ENCODE data around the gene NUP50. TPM values are rescaled to one million over a fixed set of nuclear protein-coding genes. Genes with fewer than 3 reads are reported as not detected.

NUP50 gene
- total and polyA plus RNA-seq, 4 donors, result 15.2 to 80.1 (median 46.9) TPM

GRCh38 chr22:45151503-45151902 is 12.2 kb upstream of the NUP50 start:
- H3K9ac ChIP-seq (ENCODE audit: insufficient read depth in 1 of 2, low read length in 2 of 2), result no peak overlapping the region
- no peak overlapping the region for H3K4me3 ChIP-seq
- ATAC-seq (ENCODE audit: insufficient read depth, low FRiP score) (no peak), DNase-seq (no peak)
- H3K27ac ChIP-seq (ENCODE audit: low read depth in 1 of 2, low read length in 1 of 2), result no peak overlapping the region
- H3K4me1 ChIP-seq (ENCODE audit: control insufficient read depth in 5 of 5, insufficient read depth in 5 of 5, low read length in 5 of 5), result peaks cover 0 to 3% (median 0%) of the 10 kb centered on the region in 5 donors
- H3K36me3 ChIP-seq (ENCODE audit: control insufficient read depth in 4 of 4, insufficient read depth in 4 of 4, low read length in 4 of 4), result peaks cover 0 to 9% (median 2%) of the 10 kb centered on the region in 4 donors
- H3K9me3 ChIP-seq (ENCODE audit: control insufficient read depth in 4 of 4, insufficient read depth in 3 of 4, low read length in 3 of 4), result no peaks in the 10 kb centered on the region
- H3K27me3 ChIP-seq (ENCODE audit: control insufficient read depth in 3 of 3, insufficient read depth in 3 of 3, low read length in 2 of 3), result no peaks in the 10 kb centered on the region
- TF ChIP-seq CTCF (IDR thresholded peaks at IDR 0.05; ENCODE audit: control extremely low read depth, extremely low read depth), result no peak
- 78 to 87% methylated on average over 6 of the region's 6 CpGs for whole genome bisulfite sequencing, 2 donors

- DNase-seq, result no peak
- no peak for ATAC-seq (ENCODE audit: insufficient read depth, low FRiP score)
- WGBS, 2 donors, result 94 to 99% methylated on average over 3 of the region's 3 CpGs
- Histone ChIP-seq H3K36me3 (ENCODE audit: control insufficient read depth in 4 of 4, insufficient read depth in 4 of 4, low read length in 4 of 4) (peaks cover 4 to 19% (median 4%) of the 10 kb centered on the region in 4 donors), H3K27ac (ENCODE audit: low read depth in 1 of 2, low read length in 1 of 2) (no peak overlapping the region), H3K4me3 (peak overlapping the region; percentile 15), H3K9me3 (ENCODE audit: control insufficient read depth in 4 of 4, insufficient read depth in 3 of 4, low read length in 3 of 4) (no peaks in the 10 kb centered on the region), H3K27me3 (ENCODE audit: control insufficient read depth in 3 of 3, insufficient read depth in 3 of 3, low read length in 2 of 3) (no peaks in the 10 kb centered on the region), H3K9ac (ENCODE audit: insufficient read depth in 1 of 2, low read length in 2 of 2) (no peak overlapping the region), H3K4me1 (ENCODE audit: control insufficient read depth in 5 of 5, insufficient read depth in 5 of 5, low read length in 5 of 5) (peaks cover 0 to 3% (median 0%) of the 10 kb centered on the region in 5 donors)
- no peak for TF ChIP-seq CTCF (IDR thresholded peaks at IDR 0.05; ENCODE audit: control extremely low read depth, extremely low read depth)
Observed at GRCh38 chr22:45154383-45154782, 9.3 kb upstream of the NUP50 start.

GRCh38 chr22:45155050-45155840 is 8.5 kb upstream of the NUP50 start:
- Histone ChIP-seq H3K36me3 (ENCODE audit: control insufficient read depth in 4 of 4, insufficient read depth in 4 of 4, low read length in 4 of 4) (peaks cover 4 to 19% (median 4%) of the 10 kb centered on the region in 4 donors), H3K9ac (ENCODE audit: insufficient read depth in 1 of 2, low read length in 2 of 2) (no peak overlapping the region), H3K27me3 (ENCODE audit: control insufficient read depth in 3 of 3, insufficient read depth in 3 of 3, low read length in 2 of 3) (no peaks in the 10 kb centered on the region), H3K9me3 (ENCODE audit: control insufficient read depth in 4 of 4, insufficient read depth in 3 of 4, low read length in 3 of 4) (no peaks in the 10 kb centered on the region), H3K27ac (ENCODE audit: low read depth in 1 of 2, low read length in 1 of 2) (no peak overlapping the region), H3K4me1 (ENCODE audit: control insufficient read depth in 5 of 5, insufficient read depth in 5 of 5, low read length in 5 of 5) (peaks cover 0 to 3% (median 3%) of the 10 kb centered on the region in 5 donors), H3K4me3 (no peak overlapping the region)
- DNase-seq (no peak), ATAC-seq (ENCODE audit: insufficient read depth, low FRiP score) (no peak)
- WGBS, 2 donors, result 65 to 81% methylated on average over 9 of the region's 9 CpGs
- TF ChIP-seq CTCF (IDR thresholded peaks at IDR 0.05; ENCODE audit: control extremely low read depth, extremely low read depth), result no peak
